Prostate gland (tissue), 2 donors: Measurements from ENCODE around the gene MLPH.

Experiments used
- POLR2A ChIP-seq: fragments of 450-650 bp; IDR thresholded peaks from one replicate; pipeline ENCODE4 v1.6.1; 2016; ENCODE audit warnings: antibody characterized with exemption, mild to moderate bottlenecking
- POLR2AphosphoS5 ChIP-seq: sonication (generic); formaldehyde crosslinking; IDR thresholded peaks from one replicate; pipeline ENCODE4 v1.6.1; 2017; ENCODE audit warnings: antibody characterized with exemption
- TF ChIP-seq, protein P1 (sequence below), 4 experiments: fragments of 200-600 bp in 2 of 4; fragments of 450-650 bp in 2 of 4; sonication (generic) in 2 of 4; IDR thresholded peaks; 1 replicate in 3 of 4; 2 replicates in 1 of 4; pipeline ENCODE4 v1.5.1; 2016 to 2019; ENCODE audit warnings: antibody characterized with exemption in 4 of 4, mild to moderate bottlenecking in 2 of 4, moderate library complexity in 2 of 4

- TF ChIP-seq, protein P1, sequence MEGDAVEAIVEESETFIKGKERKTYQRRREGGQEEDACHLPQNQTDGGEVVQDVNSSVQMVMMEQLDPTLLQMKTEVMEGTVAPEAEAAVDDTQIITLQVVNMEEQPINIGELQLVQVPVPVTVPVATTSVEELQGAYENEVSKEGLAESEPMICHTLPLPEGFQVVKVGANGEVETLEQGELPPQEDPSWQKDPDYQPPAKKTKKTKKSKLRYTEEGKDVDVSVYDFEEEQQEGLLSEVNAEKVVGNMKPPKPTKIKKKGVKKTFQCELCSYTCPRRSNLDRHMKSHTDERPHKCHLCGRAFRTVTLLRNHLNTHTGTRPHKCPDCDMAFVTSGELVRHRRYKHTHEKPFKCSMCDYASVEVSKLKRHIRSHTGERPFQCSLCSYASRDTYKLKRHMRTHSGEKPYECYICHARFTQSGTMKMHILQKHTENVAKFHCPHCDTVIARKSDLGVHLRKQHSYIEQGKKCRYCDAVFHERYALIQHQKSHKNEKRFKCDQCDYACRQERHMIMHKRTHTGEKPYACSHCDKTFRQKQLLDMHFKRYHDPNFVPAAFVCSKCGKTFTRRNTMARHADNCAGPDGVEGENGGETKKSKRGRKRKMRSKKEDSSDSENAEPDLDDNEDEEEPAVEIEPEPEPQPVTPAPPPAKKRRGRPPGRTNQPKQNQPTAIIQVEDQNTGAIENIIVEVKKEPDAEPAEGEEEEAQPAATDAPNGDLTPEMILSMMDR (IDR thresholded peaks at IDR 0.05), result no peak
- no peak for TF ChIP-seq POLR2A
- TF ChIP-seq POLR2AphosphoS5, result no peak
Observed at GRCh38 chr2:237466211-237466610, 20.8 kb upstream of the MLPH start.
